Retina (tissue), 1 donor: ENCODE data around the gene THOC6.

Experiments
- DNase-seq: peaks from one replicate; pipeline ENCODE4 v3.0.0-alpha.2; 2016

THOC6 gene

GRCh38 chr16:3023669-3024478 lies at the start of gene THOC6, which contains the start of gene HCFC1R1:
Gene THOC6, plus strand, starts transcription at chr16:3024035. Its CDS starts 292 bp downstream, at chr16:3024327.
Gene HCFC1R1, minus strand, starts transcription at chr16:3023942. Its CDS starts 1 bp downstream, at chr16:3023941.
- peak; percentile 98 for DNase-seq

- no peak for DNase-seq
These were observed 49.3 kb upstream of the THOC6 start for GRCh38 chr16:2974319-2975056.

- DNase-seq: no peak
These were observed 48.6 kb upstream of the THOC6 start for GRCh38 chr16:2975161-2975795.

GRCh38 chr16:2976201-2976600 lies 47.6 kb upstream of the THOC6 start:
- DNase-seq: no peak

- no peak for DNase-seq
These were observed 47.2 kb upstream of the THOC6 start for GRCh38 chr16:2976673-2977072.

GRCh38 chr16:2977440-2977839 lies 46.4 kb upstream of the THOC6 start:
- DNase-seq: no peak

- DNase-seq: no peak
These were observed 44.1 kb upstream of the THOC6 start for GRCh38 chr16:2979669-2980226.

GRCh38 chr16:2980227-2981176 lies 43.3 kb upstream of the THOC6 start, which contains the start of gene PKMYT1:
Gene PKMYT1, minus strand, starts transcription at chr16:2980446. Its CDS starts 789 bp downstream, at chr16:2979657.
- peak; percentile 97 for DNase-seq

GRCh38 chr16:2981177-2981898 lies 42.5 kb upstream of the THOC6 start:
- no peak for DNase-seq

GRCh38 chr16:2981899-2982250 lies 42.0 kb upstream of the THOC6 start:
- no peak for DNase-seq

GRCh38 chr16:2982402-2982801 lies 41.4 kb upstream of the THOC6 start:
- no peak for DNase-seq

- peak; percentile 96 for DNase-seq
These were observed 40.1 kb upstream of the THOC6 start for GRCh38 chr16:2983706-2984136.

GRCh38 chr16:2985462-2985861 lies 38.4 kb upstream of the THOC6 start:
- DNase-seq: no peak

GRCh38 chr16:2985893-2986355 lies 37.9 kb upstream of the THOC6 start:
- DNase-seq: no peak

GRCh38 chr16:2986623-2987188 lies 37.1 kb upstream of the THOC6 start:
- no peak for DNase-seq

GRCh38 chr16:2987286-2987685 lies 36.5 kb upstream of the THOC6 start:
- no peak for DNase-seq

GRCh38 chr16:2987833-2988232 lies 36.0 kb upstream of the THOC6 start:
- no peak for DNase-seq

- DNase-seq: no peak
These were observed 35.2 kb upstream of the THOC6 start for GRCh38 chr16:2988590-2989099.

GRCh38 chr16:2990891-2991290 lies 32.9 kb upstream of the THOC6 start:
- DNase-seq: no peak

GRCh38 chr16:2991566-2992261 lies 32.1 kb upstream of the THOC6 start:
- DNase-seq: no peak
